ENCODE measurements around the gene PSMD3. TPM values are rescaled to one million over a fixed set of nuclear protein-coding genes. Genes with fewer than 3 reads are reported as not detected.

PSMD3 gene
- polyA plus RNA-seq, 1 donor (not counting 4 experiments of a cell fraction or from before 2014, with no cell fraction given): 108 TPM

DNA sequence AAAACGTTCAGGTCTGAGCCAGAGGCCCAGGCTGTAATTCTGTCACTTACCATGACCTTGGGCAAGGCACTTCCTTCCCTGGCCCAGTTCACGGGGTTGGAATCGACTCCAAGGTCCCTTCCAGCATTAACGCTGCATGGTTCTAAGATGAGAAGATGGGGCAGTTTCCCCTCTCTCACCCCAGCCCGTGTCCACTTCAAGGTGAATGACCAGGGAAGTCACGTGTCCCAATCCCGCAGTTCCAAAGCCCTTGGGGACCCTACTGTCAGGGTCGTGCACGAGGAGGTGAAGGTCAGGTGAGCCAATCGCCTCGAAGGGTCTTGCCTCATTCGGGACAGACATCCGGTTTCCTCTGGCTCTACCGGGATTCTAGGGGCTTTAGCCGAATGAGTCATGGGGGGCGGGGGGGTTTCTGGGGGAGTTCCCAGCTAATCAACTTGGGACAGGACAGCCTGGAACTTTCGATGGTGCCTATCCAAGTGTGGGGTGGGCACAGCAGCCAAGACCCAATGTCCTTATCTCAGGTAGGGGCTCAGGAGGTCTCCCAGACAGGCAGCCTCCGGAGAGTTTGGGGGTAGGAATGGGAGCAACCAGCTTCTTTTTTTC, 33.9 kb downstream of the PSMD3 start:
- DNase-seq (ENCODE audit: low read depth, low spot score) (no peak), FAIRE-seq (no peak)
- Histone ChIP-seq H3K9me3 (ENCODE audit: control insufficient read depth, low read depth, low read length) (no peaks in the 10 kb centered on the region), H3K4me3 (ENCODE audit: control insufficient read depth in 2 of 3, extremely low read depth in 1 of 3, insufficient read depth in 2 of 3, low read depth in 1 of 3, low read length in 3 of 3) (no peak overlapping the region), H3K79me2 (ENCODE audit: control insufficient read depth, insufficient read depth, low read length) (no peaks in the 10 kb centered on the region), H3K9me1 (ENCODE audit: control insufficient read depth, extremely low read depth, insufficient read depth, low read length) (no peaks in the 10 kb centered on the region), H3K4me2 (ENCODE audit: control insufficient read depth, extremely low read depth, insufficient read depth, low read depth, low read length) (no peak overlapping the region), H3K36me3 (ENCODE audit: control insufficient read depth in 2 of 2, extremely low read depth in 1 of 2, insufficient read depth in 2 of 2, low read length in 2 of 2) (peaks cover 0 to 1% of the 10 kb centered on the region in 2 experiments), H4K20me1 (ENCODE audit: control insufficient read depth, extremely low read depth, insufficient read depth, low read length) (no peaks in the 10 kb centered on the region), H2AFZ (ENCODE audit: control insufficient read depth, low read length) (no peak overlapping the region), H3K4me1 (ENCODE audit: control insufficient read depth, extremely low read depth, insufficient read depth, low read length) (peaks cover 35% of the 10 kb centered on the region), H3K9ac (ENCODE audit: control insufficient read depth, extremely low read depth, insufficient read depth, low read length) (peak overlapping the region; percentile 28), H3K27me3 (ENCODE audit: control insufficient read depth, extremely low read depth, insufficient read depth, low read length) (no peaks in the 10 kb centered on the region), H3K27ac (ENCODE audit: control insufficient read depth, insufficient read depth, low read length) (no peak overlapping the region)
- TF ChIP-seq, protein P1, sequence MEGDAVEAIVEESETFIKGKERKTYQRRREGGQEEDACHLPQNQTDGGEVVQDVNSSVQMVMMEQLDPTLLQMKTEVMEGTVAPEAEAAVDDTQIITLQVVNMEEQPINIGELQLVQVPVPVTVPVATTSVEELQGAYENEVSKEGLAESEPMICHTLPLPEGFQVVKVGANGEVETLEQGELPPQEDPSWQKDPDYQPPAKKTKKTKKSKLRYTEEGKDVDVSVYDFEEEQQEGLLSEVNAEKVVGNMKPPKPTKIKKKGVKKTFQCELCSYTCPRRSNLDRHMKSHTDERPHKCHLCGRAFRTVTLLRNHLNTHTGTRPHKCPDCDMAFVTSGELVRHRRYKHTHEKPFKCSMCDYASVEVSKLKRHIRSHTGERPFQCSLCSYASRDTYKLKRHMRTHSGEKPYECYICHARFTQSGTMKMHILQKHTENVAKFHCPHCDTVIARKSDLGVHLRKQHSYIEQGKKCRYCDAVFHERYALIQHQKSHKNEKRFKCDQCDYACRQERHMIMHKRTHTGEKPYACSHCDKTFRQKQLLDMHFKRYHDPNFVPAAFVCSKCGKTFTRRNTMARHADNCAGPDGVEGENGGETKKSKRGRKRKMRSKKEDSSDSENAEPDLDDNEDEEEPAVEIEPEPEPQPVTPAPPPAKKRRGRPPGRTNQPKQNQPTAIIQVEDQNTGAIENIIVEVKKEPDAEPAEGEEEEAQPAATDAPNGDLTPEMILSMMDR (optimal IDR thresholded peaks at IDR 0.05 in 1 of 3, IDR thresholded peaks at IDR 0.05 in 1 of 3, conservative IDR thresholded peaks at IDR 0.05 in 1 of 3; ENCODE audit: extremely low read depth in 1 of 3, insufficient read depth in 2 of 3, low read length in 3 of 3): no peak
- dilution Hi-C loops (cut with MboI; ENCODE audit: extremely low pct_ligation_motif_present, low sequenced_read_pairs): no loop called here

DNA sequence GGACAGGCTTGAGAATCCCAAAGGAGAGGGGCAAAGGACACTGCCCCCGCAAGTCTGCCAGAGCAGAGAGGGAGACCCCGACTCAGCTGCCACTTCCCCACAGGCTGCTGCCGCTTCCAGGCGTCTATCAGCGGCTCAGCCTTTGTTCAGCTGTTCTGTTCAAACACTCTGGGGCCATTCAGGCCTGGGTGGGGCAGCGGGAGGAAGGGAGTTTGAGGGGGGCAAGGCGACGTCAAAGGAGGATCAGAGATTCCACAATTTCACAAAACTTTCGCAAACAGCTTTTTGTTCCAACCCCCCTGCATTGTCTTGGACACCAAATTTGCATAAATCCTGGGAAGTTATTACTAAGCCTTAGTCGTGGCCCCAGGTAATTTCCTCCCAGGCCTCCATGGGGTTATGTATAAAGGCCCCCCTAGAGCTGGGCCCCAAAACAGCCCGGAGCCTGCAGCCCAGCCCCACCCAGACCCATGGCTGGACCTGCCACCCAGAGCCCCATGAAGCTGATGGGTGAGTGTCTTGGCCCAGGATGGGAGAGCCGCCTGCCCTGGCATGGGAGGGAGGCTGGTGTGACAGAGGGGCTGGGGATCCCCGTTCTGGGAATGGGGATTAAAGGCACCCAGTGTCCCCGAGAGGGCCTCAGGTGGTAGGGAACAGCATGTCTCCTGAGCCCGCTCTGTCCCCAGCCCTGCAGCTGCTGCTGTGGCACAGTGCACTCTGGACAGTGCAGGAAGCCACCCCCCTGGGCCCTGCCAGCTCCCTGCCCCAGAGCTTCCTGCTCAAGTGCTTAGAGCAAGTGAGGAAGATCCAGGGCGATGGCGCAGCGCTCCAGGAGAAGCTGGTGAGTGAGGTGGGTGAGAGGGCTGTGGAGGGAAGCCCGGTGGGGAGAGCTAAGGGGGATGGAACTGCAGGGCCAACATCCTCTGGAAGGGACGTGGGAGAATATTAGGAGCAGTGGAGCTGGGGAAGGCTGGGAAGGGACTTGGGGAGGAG, 34.7 kb downstream of the PSMD3 start, which contains the start of gene CSF3:
TSS of gene CSF3 (plus strand) at position 436 of the 993 bp plus-strand sequence. CDS start at position 471, 35 bp downstream.
- no peak within 1 kb of the TSS for H2AFZ ChIP-seq (ENCODE audit: control insufficient read depth, low read length)

More for the DNA sequence above, 34.7 kb downstream of the PSMD3 start, which contains the start of gene CSF3:
- dilution Hi-C loops (cut with MboI; ENCODE audit: extremely low pct_ligation_motif_present, low sequenced_read_pairs): no loop called here
- FAIRE-seq: no peak
- no peaks in the 10 kb centered on the region for H3K9me1 ChIP-seq (ENCODE audit: control insufficient read depth, extremely low read depth, insufficient read depth, low read length)
- DNase-seq (ENCODE audit: low read depth, low spot score): no peak
- H3K27ac ChIP-seq (ENCODE audit: control insufficient read depth, insufficient read depth, low read length): peak within 1 kb of the TSS; percentile 4
- no peaks in the 10 kb centered on the region for H3K9me3 ChIP-seq (ENCODE audit: control insufficient read depth, low read depth, low read length)
- peaks cover 2% of the 10 kb centered on the region for H3K79me2 ChIP-seq (ENCODE audit: control insufficient read depth, insufficient read depth, low read length)
- peak within 1 kb of the TSS; percentile 28 for H3K9ac ChIP-seq (ENCODE audit: control insufficient read depth, extremely low read depth, insufficient read depth, low read length)
- H3K27me3 ChIP-seq (ENCODE audit: control insufficient read depth, extremely low read depth, insufficient read depth, low read length): no peaks in the 10 kb centered on the region
- peaks cover 33% of the 10 kb centered on the region for H3K4me1 ChIP-seq (ENCODE audit: control insufficient read depth, extremely low read depth, insufficient read depth, low read length)
- peak within 1 kb of the TSS; percentile 16 for H3K4me2 ChIP-seq (ENCODE audit: control insufficient read depth, extremely low read depth, insufficient read depth, low read depth, low read length)
- no peak for TF ChIP-seq EZH2 (IDR thresholded peaks at IDR 0.05; ENCODE audit: low read length)
- TF ChIP-seq, protein P1 (optimal IDR thresholded peaks at IDR 0.05 in 1 of 3, IDR thresholded peaks at IDR 0.05 in 1 of 3, conservative IDR thresholded peaks at IDR 0.05 in 1 of 3; ENCODE audit: extremely low read depth in 1 of 3, insufficient read depth in 2 of 3, low read length in 3 of 3): no peak
- H3K36me3 ChIP-seq (ENCODE audit: control insufficient read depth in 2 of 2, extremely low read depth in 1 of 2, insufficient read depth in 2 of 2, low read length in 2 of 2): peaks cover 1 to 3% of the 10 kb centered on the region in 2 experiments
- H4K20me1 ChIP-seq (ENCODE audit: control insufficient read depth, extremely low read depth, insufficient read depth, low read length): no peaks in the 10 kb centered on the region
- no peak within 1 kb of the TSS for H3K4me3 ChIP-seq (ENCODE audit: control insufficient read depth in 2 of 3, extremely low read depth in 1 of 3, insufficient read depth in 2 of 3, low read depth in 1 of 3, low read length in 3 of 3)
